Stimulated activated CD4-positive, alpha-beta T cell treated with anti-CD3 and anti-CD28 coated beads, TNF-alpha, amount 100 ng/mL, for 4 hours (primary cell): ENCODE measurements around the gene UVSSA.
"Not testable (repeated sequence)": the region's sequence is repeated elsewhere in the genome, so short reads cannot be mapped to it uniquely, and the experiment has no call there.

ENCODE experiments used
- DNase-seq, 3 experiments: peaks; one replicate each; pipeline ENCODE4 v3.0.0-alpha.2; 2020; ENCODE audit warnings: low read depth in 3 of 3

The UVSSA gene

DNA sequence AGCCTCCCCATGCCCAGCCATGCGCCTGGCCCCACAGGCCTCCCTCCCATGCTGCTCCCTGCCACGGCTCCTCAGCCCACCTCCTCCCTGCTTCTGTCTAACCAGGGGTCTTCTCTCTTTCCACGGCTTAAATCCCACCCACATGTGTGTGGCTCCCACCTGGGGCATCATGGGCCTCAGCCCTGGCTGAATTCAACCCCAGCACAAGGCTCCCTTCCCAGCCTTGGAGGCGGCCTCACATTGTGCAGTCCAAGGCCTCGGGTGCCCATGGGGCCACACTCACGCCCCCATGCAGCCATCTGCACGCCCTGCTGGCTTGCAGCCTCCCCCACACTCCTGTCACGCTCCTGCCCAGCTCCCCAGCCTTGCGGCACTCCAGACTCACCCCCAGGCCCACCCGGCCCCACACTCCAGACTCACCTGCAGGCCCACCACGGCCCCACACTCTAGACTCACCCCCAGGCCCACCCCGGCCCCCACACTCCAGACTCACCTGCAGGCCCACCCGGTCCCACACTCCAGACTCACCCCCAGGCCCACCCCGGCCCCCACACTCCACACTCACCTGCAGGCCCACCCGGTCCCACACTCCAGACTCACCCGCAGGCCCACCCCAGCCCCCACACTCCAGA, 30.4 kb upstream of the UVSSA start:
- no peak for DNase-seq

- DNase-seq: no peak
These were observed 29.6 kb upstream of the UVSSA start for GRCh38 chr4:1317177-1318045.

DNA sequence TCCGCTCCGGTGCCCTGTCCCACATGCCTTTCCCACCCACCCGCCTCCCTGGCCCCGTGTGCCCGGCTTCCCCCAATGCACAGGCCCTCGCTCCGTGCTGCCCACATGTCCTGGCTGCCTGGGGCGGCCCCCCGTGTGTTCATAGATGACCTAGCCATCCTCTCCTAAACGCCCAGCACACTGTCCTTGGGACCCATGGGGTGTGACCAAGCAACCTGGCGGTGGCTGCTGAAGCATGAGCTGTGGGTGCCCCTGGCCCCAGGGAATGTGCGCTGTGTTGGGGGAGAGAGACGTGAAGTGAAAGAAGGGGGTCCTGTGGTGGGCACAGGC, 29.0 kb upstream of the UVSSA start:
- no peak for DNase-seq

DNA sequence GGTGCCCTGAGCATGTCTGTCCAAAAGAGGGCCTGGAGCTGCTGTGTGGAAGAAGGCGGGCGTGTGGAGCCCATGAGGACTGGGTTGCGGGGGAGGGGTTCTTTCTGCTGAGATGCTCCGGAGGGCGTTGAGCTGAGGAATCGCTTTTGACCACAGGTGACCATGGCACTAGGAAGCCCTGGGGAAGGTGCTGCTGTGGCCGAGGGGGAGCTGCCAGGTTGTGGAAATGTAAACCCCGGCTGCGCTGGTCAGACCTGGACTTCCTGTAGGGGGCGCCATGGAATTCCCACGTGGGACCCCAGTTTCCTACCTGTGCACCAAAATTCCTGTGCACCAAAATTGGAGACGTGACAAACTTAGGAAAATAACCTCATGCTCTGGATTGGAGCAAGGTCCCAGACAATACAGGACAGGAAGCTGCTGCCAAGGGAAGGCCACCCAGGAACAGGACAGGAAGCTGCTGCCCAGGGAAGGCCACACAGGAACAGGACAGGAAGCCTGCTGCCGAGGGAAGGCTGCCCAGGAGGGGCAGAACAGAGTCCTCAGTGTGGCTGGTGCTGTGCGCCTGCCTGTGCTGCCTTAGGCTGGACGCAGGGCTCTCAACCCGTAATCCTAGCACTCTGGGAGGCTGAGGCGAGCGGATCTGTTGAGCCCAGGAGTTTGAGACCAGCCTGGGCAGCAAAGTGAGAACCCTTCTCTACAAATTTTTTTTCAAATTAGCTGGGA, 28.4 kb upstream of the UVSSA start:
- DNase-seq: no peak

GRCh38 chr4:1321486-1321885, 25.5 kb upstream of the UVSSA start:
- no peak for DNase-seq

DNA sequence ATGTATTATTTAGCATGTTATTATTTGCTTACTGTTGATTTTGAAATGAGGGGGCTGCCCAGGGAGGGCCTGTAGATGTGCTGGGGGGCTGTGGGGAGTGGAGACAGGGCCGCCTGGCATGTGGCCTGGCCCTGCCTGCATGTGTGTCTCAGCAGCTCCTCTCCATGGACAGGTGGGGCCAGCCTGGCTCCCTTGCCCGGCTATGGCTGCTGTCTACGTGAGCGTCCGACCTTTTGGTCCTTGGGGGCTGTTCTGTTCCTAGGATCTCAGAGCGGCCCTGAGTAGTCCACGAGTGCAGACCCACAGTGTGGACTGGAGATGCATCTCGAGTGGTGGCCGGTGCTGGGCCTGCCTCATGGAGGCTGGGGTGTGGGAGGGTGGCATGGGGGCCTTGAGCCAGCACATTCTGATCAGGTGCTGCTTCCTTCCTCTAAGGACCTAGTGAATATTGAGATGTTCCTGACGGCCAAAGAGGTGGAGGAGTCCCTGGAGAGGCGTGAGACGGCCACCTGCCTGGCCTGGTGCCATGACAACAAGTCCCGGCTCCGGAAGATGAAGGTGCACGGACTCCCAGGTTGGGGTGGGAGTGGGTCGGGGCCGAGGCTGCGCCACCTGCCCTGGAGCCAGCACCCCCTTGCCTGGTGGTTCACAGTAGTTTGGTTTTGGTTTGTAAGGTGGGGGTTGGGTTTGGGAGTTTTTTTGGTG, 24.9 kb upstream of the UVSSA start:
- no peak for DNase-seq

DNA sequence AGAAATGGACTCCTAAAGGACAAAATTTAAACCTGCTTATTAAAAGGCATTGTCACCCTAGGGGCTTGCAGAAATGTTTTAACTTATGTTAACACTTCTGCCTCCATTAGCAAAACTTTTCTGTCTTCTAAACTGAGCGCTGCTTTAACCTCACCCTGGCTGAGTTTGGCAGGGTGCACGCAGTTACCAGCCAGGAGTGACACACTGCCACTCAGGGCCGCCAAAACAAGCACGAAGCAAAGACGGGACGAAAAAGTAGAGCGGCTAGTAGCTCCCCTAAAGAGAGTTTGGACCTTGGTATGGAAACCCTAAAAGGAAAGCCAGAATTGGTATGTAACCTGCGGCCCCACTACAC, 23.8 kb upstream of the UVSSA start:
- DNase-seq: no peak

- DNase-seq: no peak
These were observed 23.2 kb upstream of the UVSSA start for GRCh38 chr4:1323635-1324442.

DNA sequence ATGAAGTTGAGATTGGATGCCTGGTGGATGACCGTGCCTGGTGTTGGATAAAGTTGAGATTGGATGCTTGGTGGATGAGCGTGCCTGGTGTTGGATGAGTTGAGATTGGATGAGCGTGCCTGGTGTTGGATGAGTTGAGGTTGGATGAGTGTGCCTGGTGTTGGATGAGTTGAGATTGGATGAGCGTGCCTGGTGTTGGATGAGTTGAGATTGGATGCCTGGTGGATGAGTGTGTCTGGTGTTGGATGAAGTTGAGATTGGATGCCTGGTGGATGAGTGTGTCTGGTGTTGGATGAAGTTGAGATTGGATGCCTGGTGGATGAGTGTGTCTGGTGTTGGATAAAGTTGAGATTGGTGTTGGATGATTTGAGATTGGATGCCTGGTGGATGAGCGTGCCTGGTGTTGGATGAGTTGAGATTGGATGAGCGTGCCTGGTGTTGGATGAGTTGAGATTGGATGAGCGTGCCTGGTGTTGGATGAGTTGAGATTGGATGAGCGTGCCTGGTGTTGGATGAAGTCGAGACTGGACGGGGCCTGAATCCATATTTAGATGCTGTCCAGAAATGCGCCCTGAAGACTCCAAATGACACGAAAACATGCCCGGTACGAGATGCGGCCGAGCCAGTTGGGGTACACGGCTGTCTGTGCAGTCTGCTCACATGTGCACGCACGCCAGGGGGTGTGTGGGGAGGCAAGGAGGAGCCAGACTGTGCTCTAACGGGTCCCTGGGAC, 22.4 kb upstream of the UVSSA start:
- not testable (repeated sequence) for DNase-seq

- DNase-seq: no peak
These were observed 21.9 kb upstream of the UVSSA start for GRCh38 chr4:1325176-1325480.

- no peak for DNase-seq
These were observed 21.1 kb upstream of the UVSSA start for GRCh38 chr4:1325681-1326635.

GRCh38 chr4:1326751-1327525, 20.1 kb upstream of the UVSSA start:
- DNase-seq: no peak

DNA sequence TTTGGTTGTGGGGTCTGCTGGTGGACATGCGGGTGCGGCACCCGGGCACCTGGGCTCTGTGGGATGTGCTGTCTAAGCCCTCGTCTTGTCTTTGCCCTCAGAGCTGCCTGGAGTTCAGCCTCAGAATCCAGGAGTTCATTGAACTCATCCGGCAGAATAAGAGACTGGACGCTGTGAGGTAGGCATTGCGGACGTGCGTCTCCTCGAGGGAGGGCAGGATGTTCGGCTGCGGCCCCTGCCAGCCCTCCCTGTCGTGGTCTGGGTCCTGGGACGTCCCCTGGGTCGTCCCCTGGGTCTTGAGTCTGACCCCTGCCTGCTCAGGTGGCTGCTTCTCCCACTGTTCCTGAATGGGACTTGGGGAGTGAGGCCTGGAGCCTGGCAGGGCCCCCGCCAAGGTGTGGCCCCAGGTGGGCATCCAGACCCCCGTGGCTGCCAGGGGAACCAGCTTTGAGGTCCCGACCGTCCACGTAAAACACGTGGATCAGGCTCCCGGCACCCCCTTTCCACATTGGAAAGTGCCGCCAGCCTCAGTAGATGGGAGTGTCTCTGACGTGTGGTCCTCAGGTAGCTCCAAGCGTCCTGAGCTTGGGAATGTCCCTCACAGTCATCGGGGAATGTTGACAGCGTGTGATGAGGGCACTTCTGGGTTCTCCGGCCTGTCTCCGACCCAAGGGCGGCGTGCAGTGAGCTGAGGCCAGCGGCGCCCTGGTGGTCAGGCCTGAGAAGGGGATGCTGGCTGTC, 19.3 kb upstream of the UVSSA start:
- no peak for DNase-seq

DNA sequence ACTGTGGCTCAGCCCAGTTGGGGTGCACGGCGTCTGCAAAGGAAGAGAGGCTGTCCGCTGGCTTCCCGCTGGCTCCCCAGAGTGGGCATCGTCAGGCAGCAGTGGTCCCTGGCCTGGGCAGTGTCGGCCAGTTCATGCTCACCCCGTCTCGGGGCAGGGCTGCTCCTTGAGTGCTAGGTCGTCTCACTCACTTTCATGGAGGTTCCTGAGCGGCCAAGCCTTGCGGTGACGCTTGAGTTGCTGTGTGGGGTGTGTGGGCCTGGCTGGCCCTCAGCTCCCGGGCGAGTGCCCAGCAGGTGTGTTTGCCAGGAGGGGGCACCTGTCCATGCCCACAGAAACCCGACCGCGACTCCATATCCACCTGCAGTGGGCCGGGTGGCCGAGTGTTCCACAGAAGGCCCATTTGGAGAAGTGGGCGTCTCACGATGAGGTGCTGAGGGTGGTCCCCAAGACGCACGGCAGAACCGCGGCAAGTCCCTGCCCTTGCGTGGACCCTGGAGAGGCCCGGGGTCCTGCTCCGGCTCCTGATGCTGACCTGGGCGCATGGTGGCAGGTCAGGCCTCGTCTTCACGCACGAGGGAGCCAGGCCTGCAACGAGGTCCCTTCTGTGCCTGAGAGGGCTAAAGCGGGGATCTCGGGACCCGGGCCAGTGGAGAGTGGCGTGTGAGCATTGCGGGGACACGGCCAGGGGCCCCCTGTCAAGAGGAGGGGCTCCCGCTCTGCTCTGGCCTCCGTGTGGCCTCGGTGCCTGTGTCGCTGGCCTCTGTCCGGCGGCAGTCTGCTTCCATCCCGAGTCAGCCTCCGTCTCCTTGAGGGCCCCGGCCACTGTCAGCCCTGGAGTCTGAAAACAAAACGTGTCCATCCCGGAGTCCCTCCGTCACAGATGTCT, 18.5 kb upstream of the UVSSA start:
- no peak for DNase-seq

- DNase-seq: no peak
These were observed 17.3 kb upstream of the UVSSA start for GRCh38 chr4:1329408-1330371.
